NCI-H2107 treated with DMSO at 0.1 percent for 48 hours (cell line): ENCODE measurements around the gene C2orf92.
"Not testable (repeated sequence)": the region's sequence is repeated elsewhere in the genome, so short reads cannot be mapped to it uniquely, and the experiment has no call there.

Experiments
- DNase-seq: peaks from one replicate; lab custom pipeline; 2025; ENCODE audit not compliant: unreplicated experiment; lab: John Stamatoyannopoulos, UW

The C2orf92 gene

GRCh38 chr2:97659256-97660043 lies 10.1 kb upstream of the C2orf92 start:
- no peak for DNase-seq

- DNase-seq, result no peak
Measured at GRCh38 chr2:97660044-97660774, 9.3 kb upstream of the C2orf92 start.

GRCh38 chr2:97660775-97661389 lies 8.6 kb upstream of the C2orf92 start:
- no peak for DNase-seq

- no peak for DNase-seq
Measured at GRCh38 chr2:97661927-97662326, 7.6 kb upstream of the C2orf92 start.

GRCh38 chr2:97662386-97662894 lies 7.1 kb upstream of the C2orf92 start:
- DNase-seq, result no peak

GRCh38 chr2:97662895-97663625 lies 6.5 kb upstream of the C2orf92 start:
- peak; percentile 32 for DNase-seq

GRCh38 chr2:97663626-97663961 lies 5.9 kb upstream of the C2orf92 start:
- DNase-seq, result no peak

GRCh38 chr2:97663962-97664635 lies 5.4 kb upstream of the C2orf92 start, which contains the start of gene ACTR1B:
Gene ACTR1B, minus strand, starts transcription at chr2:97664044. Its CDS starts 154 bp downstream, at chr2:97663890.
- peak; percentile 97 for DNase-seq

- no peak for DNase-seq
Measured at GRCh38 chr2:97664636-97664970, 4.9 kb upstream of the C2orf92 start.

- no peak for DNase-seq
Measured at GRCh38 chr2:97670471-97670870, 958 bp downstream of the C2orf92 start.

- no peak for DNase-seq
Measured at GRCh38 chr2:97671526-97671925, 2.0 kb downstream of the C2orf92 start.

GRCh38 chr2:97672606-97673140 lies 3.2 kb downstream of the C2orf92 start:
- DNase-seq, result not testable (repeated sequence)

- no peak for DNase-seq
Measured at GRCh38 chr2:97673182-97673914, 3.8 kb downstream of the C2orf92 start.

- DNase-seq, result no peak
Measured at GRCh38 chr2:97673915-97674283, 4.4 kb downstream of the C2orf92 start.

GRCh38 chr2:97675430-97676113 lies 6.1 kb downstream of the C2orf92 start:
- peak; percentile 66 for DNase-seq

GRCh38 chr2:97676620-97677019 lies 7.1 kb downstream of the C2orf92 start:
- DNase-seq, result no peak

- no peak for DNase-seq
Measured at GRCh38 chr2:97677480-97677879, 8.0 kb downstream of the C2orf92 start.

GRCh38 chr2:97678298-97678697 lies 8.8 kb downstream of the C2orf92 start:
- no peak for DNase-seq

GRCh38 chr2:97687235-97687634 lies 17.7 kb downstream of the C2orf92 start:
- not testable (repeated sequence) for DNase-seq
